HG02642 (cell line): ENCODE data around the gene FCN2.
A peak's percentile ranks its signal among the peaks of the same experiment; 100 is the strongest.
"Not testable (repeated sequence)": the region's sequence is repeated elsewhere in the genome, so short reads cannot be mapped to it uniquely, and the experiment has no call there.

Source experiments
- ATAC-seq: cut with Tn5 transposase; IDR thresholded peaks from one replicate; pipeline ENCODE4 v1.9.1; 2021; ENCODE audit warnings: mild to moderate bottlenecking; ENCODE audit not compliant: unreplicated experiment, poor library complexity

The FCN2 gene

DNA sequence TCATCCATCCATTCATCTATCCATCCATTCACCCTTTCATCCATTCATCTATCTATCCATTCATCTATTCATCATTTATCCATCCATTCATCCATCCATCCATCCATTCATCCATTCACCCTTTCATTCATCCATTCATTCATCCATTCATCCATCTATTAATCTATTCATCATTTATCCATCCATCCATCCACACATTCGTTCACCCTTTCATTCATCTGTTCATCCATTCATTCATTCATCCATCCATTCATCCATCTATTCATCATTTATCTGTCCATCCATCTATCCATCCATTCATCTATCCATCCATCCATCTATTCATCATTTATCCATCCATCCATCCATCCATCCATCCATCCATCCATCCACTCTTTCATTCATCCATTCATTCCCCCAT, 33.9 kb upstream of the FCN2 start:
- no peak for ATAC-seq

GRCh38 chr9:134847138-134847537, 33.5 kb upstream of the FCN2 start:
- no peak for ATAC-seq

DNA sequence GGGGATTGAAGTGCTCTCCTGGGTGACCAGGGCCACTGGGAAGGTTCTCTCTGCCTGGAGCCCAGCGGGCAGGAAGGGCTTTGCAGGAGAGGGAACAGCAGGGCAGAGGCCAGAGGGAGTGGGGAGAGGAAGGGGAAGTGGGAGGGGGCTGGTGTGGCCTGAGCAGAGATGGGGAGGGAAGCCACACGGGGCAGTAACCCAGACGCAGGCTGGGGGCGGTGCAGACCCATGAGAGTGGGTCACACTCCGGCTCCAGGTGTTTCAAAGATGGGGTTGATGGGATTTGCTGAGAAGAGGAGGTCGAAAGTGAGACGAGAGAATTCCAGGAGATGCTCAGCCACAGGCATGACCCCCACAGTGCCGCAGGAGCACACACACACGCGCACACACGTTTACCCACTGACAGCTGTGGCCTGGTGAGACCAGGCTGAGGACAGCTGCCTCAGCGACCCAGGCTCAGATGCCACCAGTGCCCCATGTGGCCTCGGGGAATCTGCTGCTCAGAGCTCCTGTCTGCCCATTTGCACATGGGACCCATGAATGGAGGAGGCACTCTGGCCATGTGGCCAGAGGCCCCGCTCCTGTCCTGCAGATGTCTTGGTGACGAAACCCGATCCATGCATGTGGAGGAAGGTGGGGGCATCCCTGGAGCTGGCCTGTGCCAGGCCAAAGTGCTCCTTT, 32.7 kb upstream of the FCN2 start:
- no peak for ATAC-seq

GRCh38 chr9:134848504-134848903, 32.1 kb upstream of the FCN2 start:
- no peak for ATAC-seq

GRCh38 chr9:134850611-134851010, 30.0 kb upstream of the FCN2 start:
- no peak for ATAC-seq

DNA sequence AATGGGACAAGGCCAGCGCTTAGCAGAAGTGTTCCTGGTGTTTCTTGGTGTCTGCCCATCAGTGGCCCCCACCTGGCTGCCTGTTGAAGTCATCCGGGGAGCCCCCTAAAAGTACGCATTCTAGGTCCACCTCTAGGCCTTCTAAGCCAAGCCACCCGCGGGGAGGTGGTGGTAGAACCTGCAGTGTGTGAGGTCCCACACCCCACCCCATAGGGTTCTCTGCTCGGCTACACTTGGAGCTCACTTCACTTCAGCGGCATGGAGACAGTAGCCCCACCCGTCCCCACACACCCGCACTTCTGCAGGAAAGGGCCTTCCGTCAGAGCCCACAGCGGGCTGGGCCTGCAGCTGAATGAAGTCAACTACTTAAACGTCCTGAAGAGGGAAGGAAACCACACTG, 29.6 kb upstream of the FCN2 start:
- no peak for ATAC-seq

- no peak for ATAC-seq
Observed at GRCh38 chr9:134852906-134853654, 27.5 kb upstream of the FCN2 start.

DNA sequence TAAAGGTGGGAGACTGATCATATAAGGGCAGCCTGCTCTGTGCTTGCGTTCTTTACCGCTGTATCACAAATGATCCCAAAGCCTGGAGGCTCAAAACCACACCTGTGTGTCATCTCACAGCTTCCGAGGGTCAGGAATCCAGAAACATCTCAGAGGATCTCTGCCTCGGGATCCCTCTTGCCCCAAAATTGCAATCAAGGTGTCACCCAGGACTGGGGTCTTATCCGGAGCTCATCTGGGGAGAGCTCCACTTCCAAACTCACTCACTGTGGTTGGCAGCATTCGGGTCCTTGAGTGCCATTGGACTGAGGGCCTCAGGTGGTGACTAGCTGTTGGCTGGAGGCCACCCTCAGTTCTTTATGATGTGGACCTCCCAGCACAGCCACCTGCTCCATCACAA, 26.7 kb upstream of the FCN2 start:
- no peak for ATAC-seq

- no peak for ATAC-seq
Observed at GRCh38 chr9:134854541-134854981, 26.0 kb upstream of the FCN2 start.

- ATAC-seq = no peak
Observed at GRCh38 chr9:134855231-134855899, 25.2 kb upstream of the FCN2 start.

DNA sequence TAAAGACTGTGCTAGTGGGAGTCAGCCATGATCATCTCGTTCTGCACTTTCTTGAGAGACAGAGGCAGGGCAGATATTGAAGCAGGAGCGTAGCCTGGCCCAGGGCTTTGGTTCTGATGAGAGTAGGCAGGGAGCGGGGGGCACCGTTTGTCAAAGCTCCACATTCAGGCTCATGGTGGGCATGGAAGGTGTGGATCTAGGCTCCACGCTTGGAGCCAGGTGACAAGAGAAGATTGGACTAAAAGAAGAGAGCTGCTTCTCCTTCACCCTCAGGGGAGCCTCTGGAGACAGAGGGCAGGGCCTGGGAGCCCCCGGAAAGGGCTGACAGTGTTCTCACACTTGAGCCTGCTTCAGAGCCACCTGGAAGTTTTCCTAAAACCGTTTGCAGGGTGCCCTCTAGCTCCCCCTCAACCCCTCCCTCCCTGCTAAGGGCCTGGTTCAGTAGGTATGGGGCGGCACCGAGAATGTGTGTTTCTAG, 24.7 kb upstream of the FCN2 start:
- no peak for ATAC-seq

GRCh38 chr9:134857451-134857850, 23.2 kb upstream of the FCN2 start:
- not testable (repeated sequence) for ATAC-seq

GRCh38 chr9:134858051-134858841, 22.4 kb upstream of the FCN2 start:
- peak; percentile 85 for ATAC-seq

- ATAC-seq = no peak
Observed at GRCh38 chr9:134860510-134860909, 20.1 kb upstream of the FCN2 start.

GRCh38 chr9:134861595-134862334, 18.8 kb upstream of the FCN2 start:
- no peak for ATAC-seq

DNA sequence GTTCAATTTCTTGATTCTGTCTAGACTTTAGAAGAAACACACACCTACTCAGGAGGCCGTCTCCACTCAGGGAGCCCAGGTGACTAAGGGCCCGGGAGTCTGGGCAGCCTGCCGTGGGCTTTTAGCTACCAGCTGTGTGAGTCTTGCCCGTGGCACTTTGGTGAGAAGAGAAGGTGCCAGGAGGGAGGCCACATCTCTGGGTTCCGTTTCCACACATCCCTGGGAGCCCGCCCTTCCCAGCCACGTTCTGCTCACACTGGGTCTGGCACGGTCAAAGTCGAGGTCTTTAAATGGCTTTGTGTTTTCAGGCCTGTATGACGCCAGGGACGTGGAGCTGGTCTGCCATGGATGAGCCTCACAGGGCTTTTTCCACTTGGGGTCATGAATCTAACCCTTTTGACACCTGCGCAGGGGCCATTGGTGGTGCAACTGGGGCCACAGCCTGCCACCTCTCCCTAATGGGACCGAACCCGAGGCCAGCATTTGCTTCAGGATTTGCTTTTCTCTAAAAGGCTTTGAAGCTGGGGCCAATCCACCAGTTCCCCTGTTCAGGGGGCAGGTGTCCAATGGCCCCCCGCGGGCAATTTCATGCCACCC, 17.2 kb upstream of the FCN2 start:
- no peak for ATAC-seq

DNA sequence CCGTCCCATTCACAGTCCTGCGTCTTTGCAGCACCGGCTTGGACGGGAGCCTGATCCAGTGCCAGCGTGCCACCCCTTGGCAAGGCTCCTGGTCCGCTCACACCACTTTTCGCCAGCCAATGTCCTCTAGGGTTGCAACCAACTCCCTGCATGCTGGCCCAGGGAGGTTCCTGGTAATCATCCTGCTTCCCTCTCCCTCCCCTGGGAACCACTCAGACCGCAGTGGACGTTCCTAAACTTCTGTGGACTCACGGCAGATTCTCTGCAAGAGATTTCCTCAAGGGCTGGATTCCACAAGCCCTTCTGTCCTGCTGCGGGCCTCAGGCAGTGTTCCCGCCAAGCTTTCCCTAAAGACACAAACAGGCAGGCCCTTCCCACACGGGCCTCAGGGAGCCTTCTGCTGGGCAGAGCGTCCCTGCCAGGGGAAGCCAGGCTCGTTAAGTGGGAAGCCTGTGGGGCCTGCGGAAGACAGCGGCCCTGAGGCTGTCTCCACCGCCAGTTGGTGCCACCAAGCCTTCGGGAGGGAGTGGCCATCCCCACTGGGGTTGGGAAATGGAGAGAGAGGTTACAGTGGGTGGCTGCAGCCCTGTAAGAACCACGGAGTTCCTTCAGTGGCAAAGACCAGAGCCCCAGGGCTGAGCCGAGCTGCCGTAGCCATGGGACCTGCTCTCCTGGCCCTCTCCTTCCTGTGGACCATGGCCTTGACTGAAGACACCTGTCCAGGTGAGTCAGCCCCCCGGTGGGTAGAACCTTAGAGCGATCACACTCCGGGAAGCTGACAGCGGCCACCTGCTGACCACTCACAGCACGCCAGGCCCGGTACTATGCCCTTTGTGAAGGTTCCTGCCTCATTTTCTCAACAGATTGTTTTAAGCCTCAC, 16.4 kb upstream of the FCN2 start:
- ATAC-seq = no peak

DNA sequence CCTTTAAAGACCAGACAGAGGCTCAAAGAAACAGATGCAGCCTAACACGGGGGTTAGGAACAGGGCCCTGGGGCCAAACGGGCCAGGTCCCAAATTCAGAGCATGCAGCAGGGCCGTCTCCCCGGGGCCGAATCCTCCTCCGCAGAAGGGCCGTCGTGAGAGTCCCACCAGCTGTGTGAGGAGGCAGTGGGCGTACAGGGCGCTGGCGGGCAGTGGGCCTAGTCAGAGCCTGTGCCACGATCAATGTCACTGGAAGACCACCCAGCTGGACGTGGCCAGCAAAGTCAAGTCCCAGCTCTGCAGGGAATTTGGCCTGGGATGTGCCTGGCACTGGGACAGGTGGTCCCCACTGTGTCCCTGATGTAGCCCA, 15.8 kb upstream of the FCN2 start:
- ATAC-seq = no peak
